A549 (cell line): ENCODE measurements around the gene SF3B5.

Source experiments
- FOSB ChIP-seq: fragments of 250-450 bp; sonication (Bioruptor Pico); IDR thresholded peaks from 2 replicates; pipeline ENCODE4 v1.5.0; 2020; ENCODE audit warnings: mild to moderate bottlenecking, moderate library complexity
- POLR2A ChIP-seq: IDR thresholded peaks from 2 replicates; pipeline ENCODE4 v1.6.1; 2012; ENCODE audit warnings: mild to moderate bottlenecking, low read length
- TF ChIP-seq, protein P1 (sequence below): fragments of >200 bp; sonication (Bioruptor Twin); formaldehyde crosslinking; IDR thresholded peaks from 3 replicates; pipeline ENCODE4 v1.5.1; 2016
- TF ChIP-seq, protein P2 (sequence below): fragments of 450-650 bp; IDR thresholded peaks from 2 replicates; pipeline ENCODE4 v1.6.1; 2014; ENCODE audit warnings: antibody characterized with exemption

DNA sequence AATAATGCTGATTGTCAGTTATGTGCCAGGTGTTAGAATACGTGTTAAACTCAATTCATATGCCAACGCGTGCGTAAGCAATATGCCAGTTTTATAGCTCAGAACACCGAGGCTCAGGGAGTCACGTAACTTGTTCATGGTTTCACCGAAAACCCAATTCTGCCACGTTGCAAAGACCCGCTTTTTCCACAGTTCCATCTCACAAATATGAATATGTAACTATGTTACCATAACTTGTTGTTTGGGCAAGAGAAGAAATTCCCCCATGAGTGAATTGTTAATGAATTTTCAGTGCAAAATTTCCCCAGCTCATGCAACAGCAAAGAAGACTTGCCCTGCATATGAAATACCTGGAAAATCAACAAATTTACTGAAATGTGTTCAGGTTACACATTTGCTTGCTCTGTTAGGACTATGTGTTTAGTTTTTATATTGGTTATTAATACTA, 30.1 kb downstream of the SF3B5 start:
- TF ChIP-seq, protein P1, sequence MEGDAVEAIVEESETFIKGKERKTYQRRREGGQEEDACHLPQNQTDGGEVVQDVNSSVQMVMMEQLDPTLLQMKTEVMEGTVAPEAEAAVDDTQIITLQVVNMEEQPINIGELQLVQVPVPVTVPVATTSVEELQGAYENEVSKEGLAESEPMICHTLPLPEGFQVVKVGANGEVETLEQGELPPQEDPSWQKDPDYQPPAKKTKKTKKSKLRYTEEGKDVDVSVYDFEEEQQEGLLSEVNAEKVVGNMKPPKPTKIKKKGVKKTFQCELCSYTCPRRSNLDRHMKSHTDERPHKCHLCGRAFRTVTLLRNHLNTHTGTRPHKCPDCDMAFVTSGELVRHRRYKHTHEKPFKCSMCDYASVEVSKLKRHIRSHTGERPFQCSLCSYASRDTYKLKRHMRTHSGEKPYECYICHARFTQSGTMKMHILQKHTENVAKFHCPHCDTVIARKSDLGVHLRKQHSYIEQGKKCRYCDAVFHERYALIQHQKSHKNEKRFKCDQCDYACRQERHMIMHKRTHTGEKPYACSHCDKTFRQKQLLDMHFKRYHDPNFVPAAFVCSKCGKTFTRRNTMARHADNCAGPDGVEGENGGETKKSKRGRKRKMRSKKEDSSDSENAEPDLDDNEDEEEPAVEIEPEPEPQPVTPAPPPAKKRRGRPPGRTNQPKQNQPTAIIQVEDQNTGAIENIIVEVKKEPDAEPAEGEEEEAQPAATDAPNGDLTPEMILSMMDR = no peak
- TF ChIP-seq, protein P2, sequence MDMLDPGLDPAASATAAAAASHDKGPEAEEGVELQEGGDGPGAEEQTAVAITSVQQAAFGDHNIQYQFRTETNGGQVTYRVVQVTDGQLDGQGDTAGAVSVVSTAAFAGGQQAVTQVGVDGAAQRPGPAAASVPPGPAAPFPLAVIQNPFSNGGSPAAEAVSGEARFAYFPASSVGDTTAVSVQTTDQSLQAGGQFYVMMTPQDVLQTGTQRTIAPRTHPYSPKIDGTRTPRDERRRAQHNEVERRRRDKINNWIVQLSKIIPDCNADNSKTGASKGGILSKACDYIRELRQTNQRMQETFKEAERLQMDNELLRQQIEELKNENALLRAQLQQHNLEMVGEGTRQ = no peak
- TF ChIP-seq FOSB (CRISPR knock-in tag) (no peak), POLR2A (no peak)
